ENCODE results near the gene HPDL.

HPDL gene

DNA sequence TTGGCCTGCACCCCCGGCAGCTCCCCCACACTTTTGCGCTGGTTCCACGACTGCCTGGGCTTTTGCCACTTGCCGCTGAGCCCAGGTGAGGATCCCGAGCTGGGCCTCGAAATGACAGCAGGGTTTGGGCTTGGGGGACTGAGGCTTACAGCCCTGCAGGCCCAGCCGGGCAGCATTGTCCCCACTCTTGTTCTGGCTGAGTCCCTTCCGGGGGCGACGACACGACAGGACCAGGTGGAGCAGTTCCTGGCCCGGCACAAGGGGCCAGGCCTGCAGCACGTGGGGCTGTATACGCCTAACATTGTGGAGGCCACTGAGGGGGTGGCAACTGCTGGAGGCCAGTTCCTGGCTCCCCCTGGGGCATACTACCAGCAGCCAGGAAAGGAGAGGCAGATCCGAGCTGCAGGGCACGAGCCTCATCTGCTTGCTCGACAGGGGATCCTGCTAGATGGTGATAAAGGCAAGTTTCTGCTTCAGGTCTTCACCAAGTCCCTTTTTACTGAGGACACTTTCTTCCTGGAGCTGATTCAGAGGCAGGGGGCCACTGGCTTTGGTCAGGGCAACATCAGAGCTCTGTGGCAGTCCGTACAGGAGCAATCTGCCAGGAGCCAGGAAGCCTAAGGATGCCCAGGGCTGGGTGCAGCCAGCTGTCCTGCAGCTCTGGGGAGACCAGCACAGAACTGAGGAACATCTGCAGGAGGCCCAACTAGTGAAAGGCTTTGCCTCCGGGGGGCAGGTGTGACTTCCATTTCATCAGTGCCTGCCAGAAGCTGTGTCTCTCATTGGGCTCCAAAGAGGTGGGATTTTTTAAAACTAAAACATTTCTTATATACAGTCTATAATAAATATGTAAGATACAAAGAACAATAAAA is 1.2 kb downstream of the HPDL start:
- intact Hi-C loops (cut with DNase I; ENCODE audit: low total_unique reads), result no loop called here
- no peak overlapping the region for H3K27ac ChIP-seq
- TF ChIP-seq, protein P1, sequence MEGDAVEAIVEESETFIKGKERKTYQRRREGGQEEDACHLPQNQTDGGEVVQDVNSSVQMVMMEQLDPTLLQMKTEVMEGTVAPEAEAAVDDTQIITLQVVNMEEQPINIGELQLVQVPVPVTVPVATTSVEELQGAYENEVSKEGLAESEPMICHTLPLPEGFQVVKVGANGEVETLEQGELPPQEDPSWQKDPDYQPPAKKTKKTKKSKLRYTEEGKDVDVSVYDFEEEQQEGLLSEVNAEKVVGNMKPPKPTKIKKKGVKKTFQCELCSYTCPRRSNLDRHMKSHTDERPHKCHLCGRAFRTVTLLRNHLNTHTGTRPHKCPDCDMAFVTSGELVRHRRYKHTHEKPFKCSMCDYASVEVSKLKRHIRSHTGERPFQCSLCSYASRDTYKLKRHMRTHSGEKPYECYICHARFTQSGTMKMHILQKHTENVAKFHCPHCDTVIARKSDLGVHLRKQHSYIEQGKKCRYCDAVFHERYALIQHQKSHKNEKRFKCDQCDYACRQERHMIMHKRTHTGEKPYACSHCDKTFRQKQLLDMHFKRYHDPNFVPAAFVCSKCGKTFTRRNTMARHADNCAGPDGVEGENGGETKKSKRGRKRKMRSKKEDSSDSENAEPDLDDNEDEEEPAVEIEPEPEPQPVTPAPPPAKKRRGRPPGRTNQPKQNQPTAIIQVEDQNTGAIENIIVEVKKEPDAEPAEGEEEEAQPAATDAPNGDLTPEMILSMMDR (IDR thresholded peaks at IDR 0.05), result no peak
- peaks cover 39 to 43% (median 41%) of the 10 kb centered on the region in 3 donors for H3K36me3 ChIP-seq
- H3K9me3 ChIP-seq, result no peaks in the 10 kb centered on the region
- no peak for DNase-seq
- H3K27me3 ChIP-seq, result no peaks in the 10 kb centered on the region
- peaks cover 0 to 17% (median 11%) of the 10 kb centered on the region in 4 donors for H3K4me1 ChIP-seq
- H3K4me3 ChIP-seq, result peak overlapping the region in 1 of 2 donors; percentile 59

DNA sequence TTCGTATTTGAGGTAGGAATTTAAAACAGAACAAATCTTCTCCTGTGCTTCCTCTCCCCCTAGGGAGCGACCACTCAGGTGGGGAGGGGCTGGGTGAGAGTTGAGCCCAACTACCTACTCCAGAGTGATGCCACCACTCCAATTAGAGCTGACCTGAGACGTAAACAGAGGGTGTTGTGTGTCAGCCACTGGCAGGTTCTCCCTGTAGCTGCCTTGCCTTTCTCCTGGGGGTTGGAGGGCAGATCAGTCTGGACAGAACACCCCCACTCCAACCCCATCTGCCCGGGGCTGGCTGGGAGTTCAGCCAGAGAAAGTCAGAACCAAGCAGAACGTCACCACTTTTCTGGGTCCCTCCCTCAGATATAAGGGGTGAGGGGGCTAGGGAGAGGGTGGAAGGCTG is 2.0 kb downstream of the HPDL start:
- Histone ChIP-seq H3K27me3 (no peaks in the 10 kb centered on the region), H3K27ac (no peak overlapping the region), H3K4me1 (peaks cover 0 to 17% (median 11%) of the 10 kb centered on the region in 4 donors), H3K9me3 (no peaks in the 10 kb centered on the region), H3K4me3 (no peak overlapping the region), H3K36me3 (peaks cover 47 to 51% (median 49%) of the 10 kb centered on the region in 3 donors)
- intact Hi-C loops (cut with DNase I; ENCODE audit: low total_unique reads), result no loop called here
- DNase-seq, result no peak
- TF ChIP-seq, protein P1 (IDR thresholded peaks at IDR 0.05), result no peak

DNA sequence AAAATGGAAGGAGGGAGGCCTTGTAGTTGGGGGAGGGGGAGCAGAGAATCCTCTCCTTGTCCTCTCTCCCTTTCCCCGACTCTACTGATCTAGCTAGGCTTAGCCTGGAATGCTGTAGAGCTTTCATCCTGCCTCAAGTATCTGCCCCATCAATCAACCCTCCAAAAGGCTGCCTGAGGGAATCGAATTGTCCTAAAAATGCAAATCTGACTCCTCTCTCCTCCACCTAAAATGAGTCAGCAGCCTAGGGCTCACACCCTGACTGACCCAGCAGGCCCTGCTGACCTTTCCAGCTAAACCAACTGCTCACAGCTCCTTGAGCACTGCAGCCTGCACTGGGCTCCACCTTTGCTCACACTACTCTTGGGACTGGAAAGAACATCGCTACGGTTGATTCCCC is 2.8 kb downstream of the HPDL start:
- Histone ChIP-seq H3K9me3 (no peaks in the 10 kb centered on the region), H3K27me3 (no peaks in the 10 kb centered on the region), H3K4me3 (no peak overlapping the region), H3K27ac (no peak overlapping the region), H3K4me1 (peaks cover 0 to 17% (median 11%) of the 10 kb centered on the region in 4 donors), H3K36me3 (peaks cover 54 to 59% (median 56%) of the 10 kb centered on the region in 3 donors)
- intact Hi-C loops (cut with DNase I; ENCODE audit: low total_unique reads), result no loop called here
- TF ChIP-seq, protein P1 (IDR thresholded peaks at IDR 0.05), result no peak
- no peak for DNase-seq

DNA sequence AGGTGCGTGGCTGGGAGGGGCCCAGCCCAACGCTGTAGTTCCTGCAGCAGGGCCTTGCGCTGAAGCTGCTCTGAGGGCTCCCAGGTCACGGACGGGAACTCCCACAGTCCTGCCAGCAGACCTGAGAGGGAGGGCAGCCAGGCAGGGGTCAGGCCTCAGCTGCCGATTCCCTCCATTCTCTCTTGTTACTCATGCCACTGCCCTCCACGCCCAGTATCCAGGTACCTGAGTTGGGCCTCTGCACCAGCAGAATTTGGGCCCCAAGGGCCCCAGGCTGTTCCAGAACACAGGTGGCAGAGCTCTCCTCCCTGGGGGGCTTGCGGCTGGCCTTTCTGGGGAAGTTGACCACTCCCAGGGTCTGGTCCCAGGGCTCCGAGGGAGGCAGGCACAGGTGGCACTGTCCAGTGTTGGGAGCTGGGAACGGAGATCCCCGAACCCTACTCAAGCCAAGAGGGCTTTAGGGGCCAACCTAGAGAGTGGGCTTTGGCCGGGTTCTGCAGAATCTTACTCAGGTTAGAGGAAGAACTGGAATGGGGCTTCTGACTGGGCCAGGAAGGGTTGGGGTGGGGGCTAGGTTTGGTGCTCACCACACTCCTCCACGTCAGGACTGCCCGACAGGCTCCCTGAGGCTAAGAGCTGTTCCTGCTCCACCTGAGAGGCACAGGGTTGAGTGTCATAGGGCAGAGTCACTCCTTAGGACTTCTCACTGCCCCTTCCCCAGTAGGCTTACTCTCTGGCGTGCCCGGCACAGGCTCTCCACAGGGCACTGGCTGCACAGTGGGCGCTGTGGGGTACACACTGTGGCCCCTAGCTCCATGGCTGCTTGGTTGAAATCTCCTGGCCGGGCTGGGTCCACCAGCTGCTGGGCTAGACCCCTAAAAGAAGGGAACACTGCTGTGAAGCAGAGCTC is 5.0 kb downstream of the HPDL start:
- DNase-seq, result no peak
- TF ChIP-seq, protein P1 (IDR thresholded peaks at IDR 0.05), result no peak
- Histone ChIP-seq H3K36me3 (peaks cover 55 to 61% (median 59%) of the 10 kb centered on the region in 3 donors), H3K9me3 (no peaks in the 10 kb centered on the region), H3K4me3 (no peak overlapping the region), H3K27me3 (no peaks in the 10 kb centered on the region), H3K27ac (no peak overlapping the region), H3K4me1 (peaks cover 0 to 13% (median 10%) of the 10 kb centered on the region in 4 donors)
- intact Hi-C loops (cut with DNase I; ENCODE audit: low total_unique reads), result no loop called here

DNA sequence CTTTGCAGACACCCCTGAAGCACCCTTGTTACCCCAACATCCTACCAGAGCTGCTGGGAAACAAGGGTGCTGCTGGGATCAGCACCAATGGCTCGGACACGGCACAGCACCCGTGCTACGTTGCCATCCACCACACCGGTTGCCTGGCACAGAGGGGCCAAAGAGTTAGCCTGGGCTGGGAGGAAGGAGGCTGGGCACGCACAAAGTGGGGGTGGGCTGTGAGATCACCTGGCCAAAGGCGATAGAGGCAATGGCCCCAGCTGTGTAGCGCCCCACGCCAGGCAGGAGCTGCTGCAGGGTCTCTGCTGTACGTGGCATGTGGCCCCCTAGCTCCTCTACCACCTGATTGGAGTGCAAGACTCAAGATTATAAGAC is 5.6 kb downstream of the HPDL start:
- TF ChIP-seq, protein P1 (IDR thresholded peaks at IDR 0.05), result no peak
- H3K4me1 ChIP-seq, result peaks cover 0 to 7% (median 3%) of the 10 kb centered on the region in 4 donors
- peaks cover 55 to 61% (median 59%) of the 10 kb centered on the region in 3 donors for H3K36me3 ChIP-seq
- no peak overlapping the region for H3K27ac ChIP-seq
- H3K27me3 ChIP-seq, result no peaks in the 10 kb centered on the region
- H3K4me3 ChIP-seq, result no peak overlapping the region
- intact Hi-C loops (cut with DNase I; ENCODE audit: low total_unique reads), result no loop called here
- H3K9me3 ChIP-seq, result no peaks in the 10 kb centered on the region
- no peak for DNase-seq
